GM12864 (cell line): ENCODE results near the gene ANK3.

Experiments used
- DNase-seq: peaks from one replicate; pipeline ENCODE4 v3.0.0-alpha.2; 2011; ENCODE audit warnings: low read depth
- H3K4me3 ChIP-seq: 2 replicates; pipeline ENCODE4 v1.5.1; 2011; ENCODE audit warnings: mild to moderate bottlenecking, low read depth, low read length, control low read depth
- TF ChIP-seq, protein P1 (sequence below): IDR thresholded peaks from 2 replicates; pipeline ENCODE4 v1.5.1; 2011; ENCODE audit warnings: low read depth, mild to moderate bottlenecking, moderate library complexity, low read length, control low read depth, inconsistent platforms; ENCODE audit errors: missing control alignments

Gene ANK3

DNA sequence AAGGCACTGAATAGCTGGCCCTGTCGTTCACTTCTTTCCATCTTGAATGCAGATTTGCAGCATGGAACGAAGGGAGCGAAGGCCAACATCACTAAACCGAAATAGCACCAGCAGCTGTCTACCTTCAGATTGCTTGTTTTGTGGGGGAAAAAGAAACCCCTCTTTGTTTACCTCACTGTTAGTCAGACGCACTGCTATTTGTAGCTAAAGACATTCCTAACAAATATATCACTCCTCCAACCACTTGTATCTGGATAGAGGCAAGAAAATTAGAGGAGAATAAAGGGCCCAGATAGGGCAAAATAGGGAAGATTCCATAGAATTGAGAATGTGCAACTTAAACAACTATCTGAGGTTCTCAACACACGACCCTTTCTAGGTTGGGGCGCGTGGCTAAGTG, 26.5 kb downstream of the ANK3 start:
- TF ChIP-seq, protein P1, sequence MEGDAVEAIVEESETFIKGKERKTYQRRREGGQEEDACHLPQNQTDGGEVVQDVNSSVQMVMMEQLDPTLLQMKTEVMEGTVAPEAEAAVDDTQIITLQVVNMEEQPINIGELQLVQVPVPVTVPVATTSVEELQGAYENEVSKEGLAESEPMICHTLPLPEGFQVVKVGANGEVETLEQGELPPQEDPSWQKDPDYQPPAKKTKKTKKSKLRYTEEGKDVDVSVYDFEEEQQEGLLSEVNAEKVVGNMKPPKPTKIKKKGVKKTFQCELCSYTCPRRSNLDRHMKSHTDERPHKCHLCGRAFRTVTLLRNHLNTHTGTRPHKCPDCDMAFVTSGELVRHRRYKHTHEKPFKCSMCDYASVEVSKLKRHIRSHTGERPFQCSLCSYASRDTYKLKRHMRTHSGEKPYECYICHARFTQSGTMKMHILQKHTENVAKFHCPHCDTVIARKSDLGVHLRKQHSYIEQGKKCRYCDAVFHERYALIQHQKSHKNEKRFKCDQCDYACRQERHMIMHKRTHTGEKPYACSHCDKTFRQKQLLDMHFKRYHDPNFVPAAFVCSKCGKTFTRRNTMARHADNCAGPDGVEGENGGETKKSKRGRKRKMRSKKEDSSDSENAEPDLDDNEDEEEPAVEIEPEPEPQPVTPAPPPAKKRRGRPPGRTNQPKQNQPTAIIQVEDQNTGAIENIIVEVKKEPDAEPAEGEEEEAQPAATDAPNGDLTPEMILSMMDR: no peak
- no peak overlapping the region for H3K4me3 ChIP-seq
- DNase-seq: no peak

DNA sequence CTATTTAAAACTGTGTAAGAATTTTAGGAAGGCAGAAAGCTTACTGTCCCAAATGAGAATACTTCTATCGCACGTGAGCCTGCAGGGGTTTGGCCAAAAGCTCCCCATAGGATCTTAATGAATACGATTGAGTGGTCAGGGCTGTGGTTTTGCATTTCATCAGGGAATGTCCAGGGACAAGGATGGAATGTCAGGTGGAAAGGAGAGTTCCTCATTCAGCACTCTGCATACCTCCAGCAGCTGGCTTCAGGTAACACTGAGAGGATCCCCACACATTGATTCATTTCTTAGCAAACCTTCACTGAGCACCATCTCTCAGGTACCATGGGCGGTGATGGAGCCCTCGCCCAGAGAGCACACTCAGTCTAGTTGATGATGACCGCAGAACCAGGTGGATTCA, 27.2 kb downstream of the ANK3 start:
- DNase-seq: no peak
- TF ChIP-seq, protein P1: no peak
- H3K4me3 ChIP-seq: no peak overlapping the region

DNA sequence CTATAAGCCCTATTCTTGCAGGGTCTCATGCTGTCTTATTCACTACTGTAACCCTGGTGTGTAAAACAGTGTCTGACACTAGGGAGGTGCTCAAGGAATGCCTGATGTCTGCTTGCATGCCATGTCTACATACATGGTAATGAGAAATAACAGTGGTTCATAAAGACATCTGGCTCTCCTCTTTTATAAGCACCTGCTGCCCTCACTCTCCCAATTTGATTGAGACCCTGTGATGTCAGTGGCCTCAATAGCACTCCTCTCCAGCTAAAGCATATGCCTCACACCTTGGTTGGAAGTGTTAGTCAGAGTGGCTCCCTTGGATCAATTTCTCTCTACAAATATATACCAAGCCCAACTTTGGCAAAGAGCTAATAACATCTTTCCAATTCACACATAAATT, 30.6 kb downstream of the ANK3 start:
- TF ChIP-seq, protein P1: no peak
- no peak for DNase-seq
- H3K4me3 ChIP-seq: no peak overlapping the region

DNA sequence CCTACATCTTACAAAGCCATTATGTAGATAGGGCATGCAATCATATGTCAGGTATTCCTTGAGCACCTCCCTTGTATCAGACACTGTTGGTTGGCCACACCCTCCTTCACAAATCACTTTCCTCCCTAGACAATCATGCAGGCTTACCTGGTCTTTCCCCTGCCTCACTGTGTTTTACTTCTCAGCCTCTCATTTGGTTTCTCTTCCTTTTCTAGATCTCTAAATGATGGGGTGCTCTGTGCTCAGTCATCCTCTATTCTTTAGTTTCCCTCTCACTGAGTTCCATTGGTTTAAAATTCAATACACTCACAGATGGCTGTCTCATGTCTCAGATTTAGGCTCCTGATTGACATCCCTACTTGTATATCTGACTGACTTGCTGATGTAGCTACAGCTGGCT, 31.4 kb downstream of the ANK3 start:
- DNase-seq: no peak
- TF ChIP-seq, protein P1: no peak
- H3K4me3 ChIP-seq: no peak overlapping the region

DNA sequence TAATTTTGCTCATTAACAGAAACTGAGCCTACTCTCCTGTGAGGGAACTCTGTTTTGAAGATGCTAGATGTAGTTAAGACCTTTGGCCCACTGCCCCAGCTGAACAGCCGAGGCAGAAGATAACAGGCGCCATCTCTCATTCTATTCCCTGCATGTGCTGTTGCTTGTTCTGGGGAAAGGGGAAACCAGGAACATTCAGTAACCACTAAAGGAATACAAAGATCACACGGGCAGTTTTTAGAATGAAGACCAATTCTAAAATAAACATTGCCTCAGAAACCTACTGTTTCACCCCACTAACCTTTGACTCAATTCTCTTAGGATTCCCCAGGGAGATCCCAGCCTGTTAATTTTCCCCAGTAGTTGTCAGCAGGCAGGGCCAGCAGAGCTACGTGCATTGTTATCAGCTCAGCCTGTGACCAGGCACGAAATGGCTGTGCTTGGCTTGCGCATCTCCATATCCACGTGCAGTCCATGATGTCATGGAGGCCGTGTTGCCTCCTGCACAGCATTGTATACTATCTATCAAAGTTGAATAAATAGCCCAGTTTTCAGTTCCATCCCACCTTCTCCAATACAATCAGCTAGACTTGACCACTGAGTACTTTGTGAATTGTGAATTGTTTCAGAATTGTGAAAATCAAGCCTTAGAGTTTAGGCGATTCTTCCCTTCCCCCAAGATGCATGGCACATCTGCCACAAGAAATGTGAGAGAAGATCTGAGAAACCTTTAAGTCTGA, 36.0 kb downstream of the ANK3 start:
- no peak overlapping the region for H3K4me3 ChIP-seq
- DNase-seq: no peak
- TF ChIP-seq, protein P1: no peak

DNA sequence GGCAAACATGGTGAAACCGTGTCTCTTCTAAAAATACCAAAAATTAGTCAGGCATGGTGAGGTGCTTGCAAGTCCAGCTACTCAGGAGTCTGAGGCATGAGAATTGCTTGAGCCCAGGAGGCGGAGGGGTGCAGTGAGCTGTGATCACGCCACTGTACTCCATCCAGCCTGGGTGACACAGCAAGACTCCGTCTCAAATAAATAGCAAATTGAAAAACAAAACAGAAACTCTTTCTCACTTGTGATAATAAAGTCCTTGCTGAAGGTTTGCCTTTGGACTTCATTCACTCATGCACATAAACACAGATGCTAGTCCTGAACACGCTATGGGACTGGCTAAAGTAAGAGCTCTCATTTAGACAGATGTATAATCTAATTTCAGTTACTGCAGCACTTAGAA, 37.6 kb downstream of the ANK3 start:
- no peak overlapping the region for H3K4me3 ChIP-seq
- TF ChIP-seq, protein P1: no peak
- DNase-seq: peak; percentile 55
